GM23248 (cell line): ENCODE results near the gene SPRED1. TPM values are rescaled to one million over a fixed set of nuclear protein-coding genes. Genes with fewer than 3 reads are reported as not detected.

Source experiments
- DNase-seq: peaks from one replicate; pipeline ENCODE4 v3.0.0-alpha.2; 2015
- H2AFZ ChIP-seq: fragments of 200-600 bp; sonication (generic); 2 replicates; pipeline ENCODE4 v1.6.1; 2016; ENCODE audit warnings: antibody characterized with exemption
- H3F3A ChIP-seq: fragments of 200-600 bp; sonication (generic); 2 replicates; pipeline ENCODE4 v1.6.1; 2016; ENCODE audit warnings: mild to moderate bottlenecking, antibody characterized with exemption, mixed run types; ENCODE audit not compliant: insufficient read depth
- H3K27ac ChIP-seq: fragments of 200-600 bp; sonication (generic); 2 replicates; pipeline ENCODE4 v1.5.1; 2016; ENCODE audit warnings: mild to moderate bottlenecking
- H3K27me3 ChIP-seq: fragments of 200-600 bp; sonication (generic); replicated peaks from 2 replicates; pipeline ENCODE4 v1.6.1; 2016; ENCODE audit warnings: mild to moderate bottlenecking; ENCODE audit not compliant: insufficient read depth
- H3K36me3 ChIP-seq: fragments of 200-600 bp; sonication (generic); 2 replicates; pipeline ENCODE4 v1.6.1; 2016; ENCODE audit warnings: low read depth, mild to moderate bottlenecking
- H3K4me1 ChIP-seq: fragments of 200-600 bp; sonication (generic); 2 replicates; pipeline ENCODE4 v1.6.1; 2016; ENCODE audit warnings: mild to moderate bottlenecking; ENCODE audit not compliant: insufficient read depth
- H3K4me2 ChIP-seq: fragments of 200-600 bp; sonication (generic); one replicate; pipeline ENCODE4 v1.6.1; 2016; ENCODE audit warnings: mild to moderate bottlenecking; ENCODE audit not compliant: unreplicated experiment
- H3K4me3 ChIP-seq: fragments of 200-600 bp; sonication (generic); 2 replicates; pipeline ENCODE4 v1.5.1; 2016; ENCODE audit warnings: mild to moderate bottlenecking
- H3K79me2 ChIP-seq: fragments of 200-600 bp; sonication (generic); 2 replicates; pipeline ENCODE4 v1.6.1; 2016; ENCODE audit warnings: mild to moderate bottlenecking; ENCODE audit not compliant: insufficient read depth
- H3K9ac ChIP-seq: fragments of 200-600 bp; sonication (generic); 2 replicates; pipeline ENCODE4 v1.6.1; 2016; ENCODE audit warnings: mild to moderate bottlenecking
- H3K9me2 ChIP-seq: fragments of 200-600 bp; sonication (generic); 2 replicates; pipeline ENCODE4 v1.6.1; 2016; ENCODE audit warnings: mixed run types, mild to moderate bottlenecking, moderate library complexity; ENCODE audit not compliant: insufficient read depth
- H3K9me3 ChIP-seq: fragments of 200-600 bp; sonication (generic); one replicate; pipeline ENCODE4 v1.6.1; 2017; ENCODE audit warnings: low read depth
- H4K20me1 ChIP-seq: fragments of 200-600 bp; sonication (generic); 2 replicates; pipeline ENCODE4 v1.6.0; 2016; ENCODE audit not compliant: insufficient read depth
- EZH2 ChIP-seq: fragments of 200-600 bp; sonication (generic); IDR thresholded peaks from 2 replicates; pipeline ENCODE4 v1.6.1; 2018; ENCODE audit warnings: antibody characterized with exemption, mild to moderate bottlenecking; ENCODE audit not compliant: insufficient read depth, poor library complexity, severe bottlenecking
- EZH2phosphoT487 ChIP-seq: fragments of 200-600 bp; sonication (generic); IDR thresholded peaks from 2 replicates; pipeline ENCODE4 v1.6.1; 2018; ENCODE audit warnings: antibody characterized with exemption, moderate library complexity, mild to moderate bottlenecking, low read depth; ENCODE audit not compliant: insufficient read depth
- WGBS, 2 experiments: methylation state at CpG; one replicate each; pipeline ENCODE4 v1.1.6; 2015 to 2017; ENCODE audit warnings: low lambda C conversion rate in 2 of 2, low coverage in 1 of 2; ENCODE audit errors: missing lambda C conversion rate in 2 of 2; 5-methylcytosine and 5-hydroxymethylcytosine counted together
- in situ Hi-C: fragments of 300-500 bp; cut with MboI; formaldehyde crosslinking; loops from 2 replicates; pipeline ENCODE4 v1.15.0; 2020
- polyA plus RNA-seq: library from polyadenylated mRNA; unstranded; fragments of >200 nt; fragmentation: Nextera tagmentation; extraction: Ambion mirVana; gene quantifications from 2 replicates; pipeline ENCODE4 v1.2.1, GENCODE V29; 2016
- total RNA-seq: library from RNA; depleted of rRNA; stranded (reverse); fragments of >200 nt; shearing (Covaris generic); gene quantifications from 2 replicates; pipeline ENCODE4 v1.2.3, GENCODE V29; 2014

The SPRED1 gene
- total and polyA plus RNA-seq, 2 experiments from 2014 or later: 11.6 to 34.0 TPM

- Histone ChIP-seq H3K4me3 (no peak overlapping the region), H3K9ac (no peak overlapping the region), H3K27me3 (no peaks in the 10 kb centered on the region), H3F3A (peaks cover 10% of the 10 kb centered on the region; the same call in 1 of the 2 replicates), H3K36me3 (peaks cover 29% of the 10 kb centered on the region), H3K4me1 (0 out of 2 replicates have a peak, but pooled peaks cover 5% of the 10 kb centered on the region), H3K9me3 (no peaks in the 10 kb centered on the region), H3K79me2 (peaks cover 15% of the 10 kb centered on the region), H2AFZ (no peak overlapping the region), H3K9me2 (no peaks in the 10 kb centered on the region), H4K20me1 (no peaks in the 10 kb centered on the region), H3K27ac (no peak overlapping the region), H3K4me2 (no peak overlapping the region)
- 37 to 44% methylated on average over 3 of the region's 3 CpGs for WGBS, 2 experiments
- TF ChIP-seq EZH2 (no peak), EZH2phosphoT487 (no peak)
- in situ Hi-C loops: loop anchor here (10.0 kb wide), 1 partner anchor 350 kb away; no protein-coding TSS in a partner anchor
- peak; percentile 76 for DNase-seq
Observed at GRCh38 chr15:38354315-38354929, 101.8 kb downstream of the SPRED1 start.

- TF ChIP-seq EZH2 (no peak), EZH2phosphoT487 (no peak)
- in situ Hi-C loops: no loop called here
- Histone ChIP-seq H3K79me2 (no peaks in the 10 kb centered on the region), H4K20me1 (no peaks in the 10 kb centered on the region), H3K9me3 (no peaks in the 10 kb centered on the region), H3K27me3 (no peaks in the 10 kb centered on the region), H3K4me3 (no peak overlapping the region), H3K9ac (no peak overlapping the region), H3K36me3 (no peaks in the 10 kb centered on the region), H3K27ac (no peak overlapping the region), H3F3A (peaks cover 8% of the 10 kb centered on the region; the same call in 1 of the 2 replicates), H3K4me2 (no peak overlapping the region), H3K9me2 (no peaks in the 10 kb centered on the region), H2AFZ (no peak overlapping the region), H3K4me1 (peaks cover 13% of the 10 kb centered on the region)
- 84 to 86% methylated on average over 3 of the region's 3 CpGs for WGBS, 2 experiments
- no peak for DNase-seq
Observed at GRCh38 chr15:38362355-38362754, 109.7 kb downstream of the SPRED1 start.

- H3K27ac ChIP-seq: no peak overlapping the region
- DNase-seq: peak; percentile 55
Observed at GRCh38 chr15:38367476-38367875, 114.8 kb downstream of the SPRED1 start.

GRCh38 chr15:38369936-38370478 lies 117.4 kb downstream of the SPRED1 start:
- H3K79me2 ChIP-seq: no peaks in the 10 kb centered on the region
- no peak overlapping the region for H3K9ac ChIP-seq
- no peaks in the 10 kb centered on the region for H3K9me3 ChIP-seq
- no peaks in the 10 kb centered on the region for H3K9me2 ChIP-seq
- WGBS, 2 experiments: 58 to 60% methylated on average over 4 of the region's 4 CpGs
- no peaks in the 10 kb centered on the region for H3K27me3 ChIP-seq
- H3K4me2 ChIP-seq: no peak overlapping the region
- no peak overlapping the region for H3K4me3 ChIP-seq
- no peak for TF ChIP-seq EZH2phosphoT487
- TF ChIP-seq EZH2: no peak
- H3F3A ChIP-seq: no peaks in the 10 kb centered on the region
- in situ Hi-C loops: no loop called here
- no peak overlapping the region for H2AFZ ChIP-seq
- H3K4me1 ChIP-seq: peaks cover 15% of the 10 kb centered on the region; the same call in 1 of the 2 replicates
- no peaks in the 10 kb centered on the region for H3K36me3 ChIP-seq
- H4K20me1 ChIP-seq: no peaks in the 10 kb centered on the region
- H3K27ac ChIP-seq: no peak overlapping the region
- no peak for DNase-seq

More at GRCh38 chr15:38367476-38367875, 114.8 kb downstream of the SPRED1 start:
- 62 to 63% methylated on average over 2 of the region's 2 CpGs for WGBS, 2 experiments
- in situ Hi-C loops: no loop called here
- H3K9me2 ChIP-seq: no peaks in the 10 kb centered on the region
- TF ChIP-seq EZH2phosphoT487: no peak
- TF ChIP-seq EZH2: no peak
- peaks cover 15% of the 10 kb centered on the region; the same call in 1 of the 2 replicates for H3K4me1 ChIP-seq
- no peaks in the 10 kb centered on the region for H3K9me3 ChIP-seq
- peak overlapping the region; percentile 41; the same call in 1 of the 2 replicates for H2AFZ ChIP-seq
- no peaks in the 10 kb centered on the region for H3K27me3 ChIP-seq
- no peaks in the 10 kb centered on the region for H3F3A ChIP-seq
- H3K9ac ChIP-seq: no peak overlapping the region
- H3K36me3 ChIP-seq: no peaks in the 10 kb centered on the region
- H3K4me2 ChIP-seq: no peak overlapping the region
- H4K20me1 ChIP-seq: no peaks in the 10 kb centered on the region
- H3K79me2 ChIP-seq: no peaks in the 10 kb centered on the region
- no peak overlapping the region for H3K4me3 ChIP-seq
